Bronchus fibroblast of lung (primary cell): ENCODE data around the gene RAMP1. TPM values are rescaled to one million over a fixed set of nuclear protein-coding genes. Genes with fewer than 3 reads are reported as not detected.

Experiments
- total RNA-seq: library from RNA; depleted of rRNA; stranded (reverse); fragments of >200 nt; gene quantifications from 2 replicates; pipeline ENCODE4 v1.2.3, GENCODE V29; 2015

Gene RAMP1
- 22.0 and 23.4 TPM in 2 replicates for total RNA-seq

DNA sequence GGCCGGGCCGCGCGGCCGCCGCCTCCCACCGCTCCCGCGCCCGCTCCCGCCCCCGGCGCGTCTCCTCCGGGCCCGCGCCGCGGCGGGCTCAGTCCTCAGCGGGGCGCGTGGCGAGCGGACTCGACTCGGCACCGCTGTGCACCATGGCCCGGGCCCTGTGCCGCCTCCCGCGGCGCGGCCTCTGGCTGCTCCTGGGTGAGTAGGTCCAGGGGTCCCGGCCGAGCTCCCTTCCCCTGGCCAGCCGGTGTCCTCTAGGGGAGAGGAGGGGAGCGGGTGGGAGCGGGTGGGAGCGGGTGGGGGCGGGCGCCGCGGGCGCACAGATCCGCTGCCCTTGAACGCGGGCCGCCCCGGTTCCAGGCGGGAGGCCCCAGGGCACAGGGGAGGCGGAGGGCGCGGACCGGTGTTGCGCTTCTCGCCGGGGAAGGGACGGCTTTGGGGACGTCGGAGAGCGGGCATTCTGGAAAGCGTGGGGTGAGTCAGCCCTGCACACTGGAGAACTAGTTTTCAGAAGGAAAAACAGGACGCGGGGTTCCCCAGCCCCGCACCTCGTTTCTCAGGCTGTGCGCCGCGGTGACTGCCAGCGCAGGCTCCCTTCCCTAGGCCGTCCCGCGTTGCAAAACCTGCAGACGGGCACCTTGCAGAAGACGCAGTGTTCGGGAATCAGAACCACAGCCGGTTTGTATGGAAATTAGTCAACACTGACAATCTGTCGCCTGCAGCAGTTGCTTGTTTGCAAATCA is at the start of gene RAMP1:
RAMP1 (plus strand) TSS at position 91 of the 740 bp plus-strand sequence; CDS start at position 144, 53 bp downstream.

Other genes starting within 250 kb of the RAMP1 start
- 34.5 and 38.5 TPM in 2 replicates for gene LRRFIP1, start 232.0 kb upstream of the RAMP1 start, total RNA-seq
- gene RBM44, start 60.8 kb upstream of the RAMP1 start, total RNA-seq: under 0.01 and 0.15 TPM in 2 replicates
- gene UBE2F, start 107.4 kb downstream of the RAMP1 start, total RNA-seq: 60.4 and 66.7 TPM in 2 replicates
- 18.0 and 19.5 TPM in 2 replicates for gene SCLY, start 201.4 kb downstream of the RAMP1 start, total RNA-seq
- gene ESPNL, start 240.7 kb downstream of the RAMP1 start, total RNA-seq: 5.2 and 6.4 TPM in 2 replicates